Measurements from ENCODE around the gene S100A2.

S100A2 gene

DNA sequence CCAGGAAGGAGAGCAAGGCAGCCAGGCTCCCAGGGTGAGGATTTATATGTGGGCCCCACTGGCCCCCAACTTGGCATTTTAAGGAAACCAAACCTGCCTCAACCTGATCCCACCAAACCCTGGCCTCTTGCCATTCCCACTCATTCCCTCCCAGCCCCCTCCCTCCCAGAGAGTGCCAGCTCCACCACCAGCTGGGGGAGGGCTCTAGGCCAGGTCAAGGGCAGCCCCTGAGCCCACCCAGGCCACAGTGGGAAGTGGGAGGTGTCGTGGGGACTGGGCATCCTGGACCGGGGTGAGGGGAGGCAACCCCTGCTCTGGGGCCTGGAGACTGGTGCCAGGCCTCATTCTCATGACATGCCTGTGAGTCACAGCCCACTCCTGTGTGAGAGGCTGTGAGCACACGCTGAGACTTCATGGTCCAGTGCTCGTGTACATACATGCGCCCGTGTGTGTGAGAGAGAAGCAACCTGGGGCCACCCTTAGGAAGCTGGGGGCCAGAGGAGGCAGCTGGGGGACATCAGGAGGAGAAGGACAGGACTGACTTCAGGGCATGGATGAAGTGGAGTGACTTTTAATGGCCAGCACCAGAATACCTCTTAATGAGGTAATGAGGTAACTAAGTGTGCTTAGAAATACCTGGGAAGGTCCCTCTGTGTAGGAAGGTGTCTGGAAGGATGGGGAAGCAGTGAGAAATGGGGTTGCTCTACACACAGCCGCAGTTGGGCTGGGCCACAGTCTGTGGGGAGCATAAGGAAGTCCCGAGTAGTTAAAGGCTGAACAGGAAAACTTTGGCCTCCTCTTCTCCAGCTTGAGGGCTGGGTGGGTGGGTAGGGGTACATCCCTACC is at the start of gene S100A2:
Gene S100A2 (minus strand): TSS at position 316 of the 846 bp plus-strand sequence. CDS start 1,967 bp downstream, outside the sequence.
- no peak for DNase-seq

DNA sequence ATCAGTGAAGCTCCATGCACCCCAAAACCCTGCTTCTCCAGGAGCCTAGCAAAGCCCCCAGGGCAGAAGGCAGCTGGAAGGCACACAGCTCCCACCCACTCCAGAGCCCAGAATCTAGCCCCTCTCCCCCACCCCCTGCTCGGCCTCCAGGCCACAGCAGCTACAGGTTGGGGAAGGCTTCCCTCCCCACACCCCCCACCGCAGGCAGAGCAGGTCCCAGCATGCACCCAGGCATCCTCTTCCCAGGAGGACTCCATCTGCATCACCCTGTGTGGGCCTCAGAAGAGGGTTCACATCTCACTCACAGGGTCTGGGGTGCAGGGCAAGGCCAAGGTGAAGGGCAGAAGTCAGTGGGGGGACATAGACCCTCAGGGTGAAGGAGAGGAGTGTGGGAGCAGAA is 49.8 kb upstream of the S100A2 start:
- no peak for DNase-seq

DNA sequence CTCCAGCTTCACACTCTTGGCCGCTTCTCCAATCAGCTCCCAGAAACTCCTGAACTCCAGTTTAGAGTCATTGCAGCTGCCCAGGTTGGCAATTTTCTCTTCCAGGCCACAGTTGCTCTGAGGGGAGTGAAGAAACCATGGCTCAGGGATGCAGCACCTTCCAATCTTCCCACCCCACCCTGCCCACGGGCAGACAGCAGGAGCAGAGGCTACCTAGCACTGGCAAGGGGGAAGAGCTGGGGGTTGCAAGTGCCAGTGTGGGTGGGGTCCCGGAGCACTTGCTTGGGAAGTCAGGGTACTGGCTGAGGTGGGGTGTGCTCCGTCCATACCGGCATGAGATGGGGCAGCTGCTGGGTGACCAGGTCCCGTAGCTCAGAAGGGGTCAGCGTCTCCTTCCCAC is 49.3 kb upstream of the S100A2 start:
- DNase-seq = no peak

DNA sequence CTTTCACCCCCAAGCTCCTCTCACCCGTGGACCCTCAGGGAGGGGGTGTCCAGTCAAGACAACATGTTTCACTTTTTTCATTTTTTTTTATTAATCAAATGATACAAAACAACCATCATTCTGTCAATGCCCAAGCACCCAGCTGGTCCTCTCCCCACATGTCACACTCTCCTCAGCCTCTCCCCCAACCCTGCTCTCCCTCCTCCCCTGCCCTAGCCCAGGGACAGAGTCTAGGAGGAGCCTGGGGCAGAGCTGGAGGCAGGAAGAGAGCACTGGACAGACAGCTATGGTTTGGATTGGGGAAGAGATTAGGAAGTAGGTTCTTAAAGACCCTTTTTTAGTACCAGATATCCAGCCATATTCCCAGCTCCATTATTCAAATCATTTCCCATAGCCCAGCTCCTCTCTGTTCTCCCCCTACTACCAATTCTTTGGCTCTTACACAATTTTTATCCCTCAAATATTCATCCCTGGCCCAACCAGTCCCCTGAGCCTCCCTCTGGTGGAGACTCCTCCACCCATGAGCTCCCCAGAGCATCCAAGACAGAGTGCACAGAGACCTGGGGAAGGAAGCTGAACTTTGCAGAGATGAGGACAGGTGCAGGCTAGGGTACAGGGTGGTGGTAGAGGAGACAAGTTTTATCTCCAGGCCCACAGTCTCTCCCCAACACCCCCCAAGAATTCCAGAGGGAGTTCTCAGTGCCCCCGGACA is 48.7 kb upstream of the S100A2 start:
- DNase-seq = no peak

DNA sequence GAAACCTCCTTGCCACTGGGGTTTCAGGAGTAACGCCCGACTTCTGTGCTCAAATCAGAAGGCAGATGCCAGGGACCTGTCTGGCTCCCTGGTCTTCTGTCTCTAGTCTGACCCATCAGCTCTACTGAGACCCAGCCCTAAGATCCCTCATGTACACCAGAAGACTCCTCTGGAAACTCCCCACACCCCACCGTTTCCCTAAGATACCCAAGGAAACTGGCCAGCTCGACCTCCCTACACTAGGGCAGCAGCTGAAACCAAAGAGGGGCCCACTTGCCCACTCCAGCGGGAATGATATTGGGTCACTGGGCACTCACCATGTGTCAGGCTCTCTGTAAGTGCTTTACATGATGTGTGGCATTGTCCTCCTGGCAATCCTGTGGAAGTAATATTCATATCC is 47.8 kb upstream of the S100A2 start:
- no peak for DNase-seq

DNA sequence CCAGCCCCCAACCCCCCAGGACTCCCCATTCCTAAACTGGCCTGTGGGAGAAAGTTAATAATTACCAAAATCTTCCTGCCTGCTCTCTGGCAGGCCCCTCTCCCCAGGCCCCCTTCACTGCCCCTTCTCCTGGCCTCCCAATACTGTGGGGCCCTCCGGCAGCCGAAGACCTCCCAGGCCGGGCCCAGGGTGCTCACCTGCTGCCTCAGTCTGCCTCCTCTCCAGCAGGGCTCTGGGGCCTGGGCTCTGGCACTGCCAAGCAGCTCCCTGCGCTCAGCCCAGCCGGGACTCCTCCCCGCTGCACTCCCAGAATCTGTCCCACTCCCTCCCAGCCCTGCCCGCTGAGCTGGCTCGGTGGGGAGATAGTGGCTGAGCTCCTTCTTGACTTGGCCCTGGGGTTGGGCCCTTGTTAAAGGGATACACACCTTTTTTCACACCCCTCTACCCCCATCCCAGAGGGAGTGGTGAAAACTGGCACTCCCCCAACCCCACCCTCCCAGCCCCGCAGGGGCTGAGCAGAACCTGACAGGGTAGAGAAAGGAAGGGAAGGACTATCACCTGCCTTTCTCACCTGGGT is 47.2 kb upstream of the S100A2 start, which contains the start of gene S100A16:
Gene S100A16 (minus strand): TSS at position 383 of the 577 bp plus-strand sequence. CDS start 4,986 bp downstream, outside the sequence.
- DNase-seq = no peak

DNA sequence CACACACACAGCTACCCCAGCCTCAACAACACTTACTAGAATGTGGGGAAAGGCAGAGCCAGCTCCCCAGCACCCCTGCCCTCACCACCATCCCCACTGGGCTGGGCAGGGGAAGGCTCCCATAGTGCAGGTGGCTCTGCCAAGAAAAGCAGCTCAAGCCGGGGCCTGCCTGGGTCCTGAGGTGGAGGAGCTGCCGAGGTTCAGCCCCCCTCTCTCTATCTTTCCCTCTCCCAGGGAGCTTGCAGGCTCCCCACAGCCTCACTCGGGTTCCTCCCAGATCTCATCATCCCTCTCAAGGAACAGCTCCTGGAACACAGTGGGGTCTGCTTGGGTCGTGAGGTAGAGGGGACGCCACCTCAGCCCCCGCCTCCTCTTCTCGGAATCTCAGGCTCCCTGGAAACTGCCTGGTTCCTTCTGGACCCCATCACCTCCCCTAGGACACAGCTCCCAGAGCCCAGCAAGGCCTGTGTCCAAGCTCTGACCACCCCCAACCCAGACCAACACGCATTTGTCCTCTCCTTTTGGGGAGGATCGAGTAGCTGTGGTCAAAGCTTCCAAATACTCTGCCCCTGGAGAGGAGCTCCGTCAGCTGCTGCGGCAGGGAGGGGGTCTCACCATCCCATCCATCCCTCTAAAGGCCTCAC is 46.6 kb upstream of the S100A2 start:
- no peak for DNase-seq

DNA sequence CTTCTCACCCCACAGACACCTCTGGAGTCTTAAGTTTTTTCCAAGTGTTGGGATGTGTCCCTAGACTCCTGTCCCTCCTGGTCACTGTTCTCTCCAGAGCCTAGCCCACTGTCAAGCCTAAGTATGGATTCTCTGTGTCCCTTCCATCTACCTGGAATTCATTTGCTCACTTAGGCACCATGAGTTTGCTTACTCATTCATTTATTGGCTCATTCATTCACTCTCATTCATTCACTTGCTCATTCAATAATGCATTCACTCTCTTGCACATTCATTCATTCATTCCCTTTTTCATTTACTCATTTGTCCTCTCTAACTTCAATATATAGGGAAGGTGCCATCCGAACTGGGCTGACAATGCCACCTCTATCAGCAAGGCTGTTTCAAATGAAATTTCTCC is 45.7 kb upstream of the S100A2 start:
- DNase-seq = no peak

DNA sequence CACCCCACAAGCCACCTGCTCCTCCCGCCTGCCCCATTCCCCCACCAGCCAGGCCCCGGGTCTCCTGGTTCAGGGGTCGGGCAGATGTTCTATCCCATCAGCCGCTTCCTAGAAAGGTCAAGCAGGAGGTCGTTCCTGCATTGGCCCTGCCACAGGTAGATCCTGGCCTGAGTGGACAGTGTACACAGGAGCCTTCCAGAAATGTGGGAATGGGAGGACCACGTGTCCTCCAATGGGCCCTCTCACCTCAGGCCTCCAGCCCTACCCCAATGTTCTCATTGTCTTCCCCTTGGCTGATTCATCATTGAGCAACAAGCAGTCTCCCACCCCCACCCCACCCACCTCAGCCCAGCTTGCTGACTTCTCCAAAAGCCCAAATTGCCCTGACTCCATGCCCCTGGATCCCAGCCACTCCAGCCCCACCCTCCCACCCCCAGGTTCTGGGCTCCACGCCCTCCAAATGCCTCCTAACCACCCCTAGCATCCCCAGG is 45.2 kb upstream of the S100A2 start:
- no peak for DNase-seq

DNA sequence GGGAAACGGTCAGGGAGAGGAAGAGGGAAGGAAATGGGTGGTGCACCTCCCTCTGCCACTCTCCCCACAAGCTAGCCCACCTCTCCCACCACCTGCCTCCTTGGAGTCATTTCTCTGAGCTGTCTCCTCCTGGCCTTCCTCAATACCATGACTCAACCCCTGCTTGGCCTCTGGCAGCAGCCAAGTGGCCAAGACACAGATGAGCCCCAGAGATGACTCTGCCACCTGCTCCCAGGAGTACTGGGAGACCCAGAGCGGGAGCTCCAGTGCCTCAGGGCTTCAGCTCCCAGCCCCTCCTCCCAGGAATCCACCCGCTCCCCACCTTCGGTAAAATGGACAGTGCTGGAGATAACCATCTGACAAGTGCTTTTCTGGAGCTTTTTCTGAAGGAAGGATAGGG is 44.7 kb upstream of the S100A2 start:
- no peak for DNase-seq

DNA sequence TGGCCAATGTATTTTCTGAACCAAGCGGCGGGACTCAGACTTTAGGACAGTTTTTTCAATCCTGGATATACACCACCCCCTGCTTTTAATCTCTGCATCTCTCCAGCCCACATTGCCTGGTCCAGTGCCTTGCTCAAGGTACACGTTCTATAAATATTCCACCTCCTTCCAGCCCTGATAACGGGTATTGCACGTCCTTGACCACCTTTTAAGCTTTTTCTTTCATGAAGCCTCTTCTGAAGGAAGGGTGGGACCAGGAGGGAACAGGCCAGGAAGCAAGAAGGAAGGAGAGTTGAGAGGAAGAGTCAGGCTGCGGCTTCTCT is 43.9 kb upstream of the S100A2 start:
- no peak for DNase-seq

DNA sequence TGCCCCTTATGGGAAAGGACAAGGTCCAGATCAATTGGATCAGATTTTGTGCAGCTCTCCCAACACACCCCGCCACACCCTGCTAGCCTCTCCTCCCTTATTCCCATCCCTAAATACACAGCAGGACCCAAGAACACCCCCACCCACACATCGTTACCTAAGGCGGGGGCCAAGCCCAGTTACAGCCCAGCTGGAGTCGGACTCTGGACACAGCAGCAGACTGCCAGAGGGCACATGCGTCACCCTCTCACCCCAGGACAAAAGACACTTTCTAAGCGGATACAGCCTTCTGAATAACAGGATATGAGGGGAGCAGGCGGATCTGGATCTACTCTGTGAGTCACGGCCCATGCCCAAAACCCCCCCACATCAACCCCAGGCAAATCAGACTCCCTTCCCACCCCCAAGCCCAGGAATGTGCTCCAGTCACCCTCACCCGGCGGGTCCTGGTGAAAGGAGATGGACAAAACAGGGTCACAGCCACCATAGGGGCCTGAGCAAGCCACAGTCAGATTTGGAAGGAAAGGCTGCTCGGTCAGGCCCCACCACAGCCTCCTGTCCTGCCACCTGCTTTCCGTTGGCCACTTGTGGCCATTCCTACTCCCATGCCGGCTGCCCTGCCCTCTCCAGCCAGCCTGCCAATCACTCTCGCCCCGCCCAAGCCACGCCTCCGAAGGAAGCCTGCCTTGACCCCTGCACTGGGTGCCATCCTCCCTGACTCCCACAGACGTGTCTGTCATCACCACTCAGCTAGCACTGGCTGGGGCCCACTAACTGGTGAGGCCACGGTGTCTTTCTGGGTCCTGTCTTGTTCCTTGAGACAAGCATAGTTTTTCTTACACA is 43.3 kb upstream of the S100A2 start:
- no peak for DNase-seq

DNA sequence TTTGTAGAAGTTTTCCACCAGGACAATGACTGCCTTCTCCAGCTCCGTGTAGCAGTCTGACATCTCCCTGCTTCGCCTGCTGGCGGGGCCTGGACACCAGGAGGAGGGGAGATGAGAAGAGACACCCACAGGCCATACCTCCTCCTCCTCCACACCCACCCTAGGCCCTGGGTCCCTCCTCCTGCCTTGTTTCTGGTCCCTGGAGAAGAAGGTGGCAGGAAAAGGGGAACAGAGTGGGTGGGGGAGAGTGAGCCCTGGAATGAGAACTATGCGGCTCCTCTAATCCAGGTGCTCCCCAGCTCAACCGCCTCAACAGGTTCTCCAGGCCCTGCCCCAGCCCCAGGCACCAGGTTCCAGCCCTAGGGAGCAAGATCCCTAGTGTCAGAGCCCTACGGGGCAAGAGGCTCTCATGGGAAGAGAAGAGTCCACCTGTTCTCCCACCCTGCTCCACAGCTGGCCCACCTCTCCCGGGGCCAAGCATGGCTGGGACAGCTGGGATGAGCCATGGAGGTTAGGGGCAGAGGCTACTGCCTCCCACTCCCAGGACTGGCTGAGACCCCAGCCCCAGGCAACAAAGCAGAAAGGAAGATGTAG is 42.5 kb upstream of the S100A2 start:
- DNase-seq = no peak

DNA sequence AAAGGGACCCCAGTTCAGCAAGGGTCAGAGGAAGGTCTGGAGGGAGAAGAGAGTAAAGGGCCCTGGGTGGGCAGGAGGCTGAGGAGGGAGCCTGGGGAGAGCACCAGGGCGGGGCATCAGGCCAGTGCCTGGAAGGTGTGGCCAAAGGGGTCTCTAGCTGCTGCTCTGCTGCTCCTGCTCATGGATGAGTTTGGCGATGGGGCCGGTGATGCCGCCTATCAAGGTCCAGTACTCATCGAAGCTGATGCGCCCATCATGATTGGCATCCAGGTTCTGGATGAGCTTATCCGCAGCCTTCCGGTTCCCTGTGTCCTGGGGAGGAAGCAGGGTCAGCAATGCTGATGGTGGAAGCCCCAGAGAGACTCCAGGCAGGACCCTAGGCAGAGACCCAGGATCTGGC is 41.7 kb upstream of the S100A2 start:
- DNase-seq = no peak

DNA sequence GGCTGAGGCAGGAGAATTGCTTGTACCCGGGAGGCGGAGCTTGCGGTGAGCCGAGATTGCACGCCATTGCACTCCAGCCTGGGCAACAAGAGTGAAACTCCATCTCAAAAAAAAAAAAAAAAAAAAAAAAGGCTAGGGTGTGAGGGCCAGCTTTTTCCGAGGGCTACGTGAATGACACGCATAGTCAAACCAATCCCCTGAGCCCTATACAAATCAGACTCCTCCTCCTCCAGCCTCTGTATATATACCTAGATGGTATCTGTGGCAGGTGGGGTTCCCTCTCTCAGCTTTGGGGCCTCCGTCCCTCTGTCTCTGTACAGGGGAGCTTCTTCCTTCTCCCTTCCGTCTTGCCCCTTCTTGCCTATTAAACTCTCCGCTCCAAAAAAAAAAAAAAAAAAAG is 40.5 kb upstream of the S100A2 start:
- DNase-seq = no peak

DNA sequence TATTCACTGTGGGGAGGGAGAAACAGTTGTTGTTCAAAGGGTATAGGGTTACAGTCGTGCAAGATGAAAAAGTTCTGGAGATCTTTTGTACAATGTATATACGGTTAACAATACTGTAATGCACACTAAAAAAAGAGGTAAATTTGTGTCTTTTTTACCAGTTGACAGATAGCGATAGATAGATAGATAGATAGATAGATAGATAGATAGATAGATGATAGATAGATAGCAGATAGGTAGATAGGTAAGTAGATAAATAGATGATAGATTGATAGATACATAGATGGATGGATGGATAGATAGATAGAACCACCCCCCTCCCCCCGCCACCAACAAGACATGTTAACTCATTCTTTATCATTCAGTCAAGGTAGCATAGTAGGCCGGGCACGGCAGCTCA is 37.1 kb upstream of the S100A2 start:
- no peak for DNase-seq

DNA sequence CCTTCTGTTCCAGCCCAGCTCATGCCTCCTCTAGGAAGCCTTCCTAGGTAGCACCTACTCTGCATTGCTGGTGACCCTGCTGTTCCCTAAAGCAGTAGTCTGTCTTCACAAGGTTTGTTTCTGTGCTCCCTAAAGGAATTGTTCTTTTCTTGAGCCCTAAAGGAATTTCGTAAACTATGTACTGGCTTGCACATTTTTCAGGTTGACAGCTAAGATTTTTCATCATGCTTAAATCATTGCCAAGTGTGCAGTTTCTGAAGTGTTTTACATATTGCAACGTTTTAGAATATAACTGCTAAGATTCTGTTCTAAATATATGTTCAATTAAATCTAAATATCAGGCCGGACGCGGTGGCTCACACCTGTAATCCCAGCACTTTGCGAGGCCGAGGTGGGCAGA is 34.2 kb upstream of the S100A2 start:
- DNase-seq = no peak

DNA sequence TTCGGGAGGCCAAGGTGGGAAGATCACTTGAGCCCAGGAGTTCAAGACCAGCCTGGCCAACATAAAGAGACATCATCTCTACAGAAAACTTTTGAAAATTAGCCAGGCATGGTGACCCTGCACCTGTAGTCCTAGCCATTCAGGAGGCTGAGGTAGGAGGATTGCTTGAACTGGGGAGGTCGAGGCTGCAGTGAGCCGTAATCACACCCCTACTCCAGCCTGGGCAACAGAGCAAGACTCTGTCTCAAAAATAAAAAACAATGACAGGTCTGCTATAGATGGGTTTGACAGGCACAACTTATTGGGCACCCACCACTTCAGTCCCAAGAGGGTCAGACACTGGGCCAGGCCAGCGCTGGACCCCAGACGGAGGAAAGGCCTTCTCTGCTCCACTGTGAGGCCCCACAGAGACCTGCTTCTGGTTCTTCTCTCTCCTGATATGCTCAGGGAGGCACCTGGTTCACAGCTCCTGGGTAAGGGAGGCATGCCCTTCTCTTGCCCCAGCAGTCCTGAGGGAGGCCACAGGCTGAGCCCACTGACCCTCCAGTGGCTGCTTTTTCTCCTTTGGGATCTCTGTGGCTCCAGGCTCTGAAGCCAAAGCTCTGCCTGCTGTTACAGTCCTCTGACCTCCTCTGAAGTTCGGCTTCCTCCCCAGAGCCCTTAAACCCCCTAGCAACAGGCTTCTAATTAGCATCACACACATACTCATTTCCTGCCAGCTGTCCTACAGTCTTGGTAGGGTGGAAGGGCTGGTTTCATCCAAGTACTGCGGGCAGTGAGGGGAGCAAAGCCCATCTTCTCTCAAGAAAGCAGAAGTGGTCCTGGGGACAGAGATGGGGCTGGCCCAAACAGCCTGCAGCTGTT is 32.9 kb upstream of the S100A2 start:
- no peak for DNase-seq

DNA sequence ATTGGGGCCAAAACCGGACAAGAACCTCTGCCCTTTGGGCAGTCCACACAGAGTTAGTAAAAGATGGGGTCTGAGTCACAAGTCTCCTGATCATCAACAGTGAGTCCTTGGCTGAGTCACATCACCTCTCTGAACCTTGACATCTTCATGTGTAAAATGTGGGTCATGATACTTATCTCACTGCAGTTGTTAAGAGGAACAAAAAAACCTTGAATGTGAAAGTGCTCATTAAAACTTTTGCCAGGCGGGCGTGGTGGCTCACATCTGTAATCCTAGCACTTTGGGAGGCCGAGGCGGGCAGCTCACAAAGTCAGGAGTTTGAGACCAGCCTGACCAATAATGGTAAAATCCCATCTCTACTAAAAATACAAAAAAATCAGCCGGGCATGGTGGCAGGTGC is 31.6 kb upstream of the S100A2 start:
- no peak for DNase-seq

DNA sequence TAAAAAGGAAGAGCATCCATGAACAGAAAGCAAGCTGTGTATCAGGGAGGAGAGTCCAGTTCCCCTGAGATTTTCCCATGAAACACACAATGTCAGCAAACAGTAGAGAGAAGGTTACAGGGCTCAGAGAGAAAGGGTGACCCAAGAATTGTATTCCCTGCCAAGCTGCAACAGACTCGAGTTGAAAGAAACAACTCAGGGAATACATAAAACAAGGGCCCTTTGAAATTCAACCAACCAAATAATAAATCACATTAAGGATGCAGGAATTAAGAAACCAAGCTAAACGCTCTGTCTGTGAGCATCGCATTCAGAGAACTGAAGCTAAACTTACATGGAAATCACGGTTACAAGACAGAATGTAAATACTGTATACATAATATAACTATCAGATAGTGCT is 27.1 kb upstream of the S100A2 start:
- no peak for DNase-seq

DNA sequence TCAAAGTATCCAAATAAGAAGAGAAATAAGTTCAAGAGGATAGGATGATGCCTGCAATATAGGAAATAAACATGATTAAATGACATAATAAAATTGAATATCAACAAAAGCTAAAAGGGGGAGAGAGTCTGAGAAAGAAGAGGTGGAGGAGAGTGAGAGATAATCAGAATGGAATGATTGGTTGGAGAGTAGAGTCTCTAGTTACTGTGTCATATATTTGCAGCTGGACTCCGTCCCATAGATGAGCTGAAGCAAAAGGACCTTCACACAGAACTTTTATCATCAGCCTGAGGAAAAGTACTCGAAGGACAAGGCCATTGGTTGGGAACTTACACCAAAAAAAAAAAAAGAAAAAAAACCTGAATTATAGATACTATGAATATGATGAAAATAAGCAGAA is 22.8 kb upstream of the S100A2 start:
- DNase-seq = no peak

Data from NCI-H748 treated with DMSO at 0.1 percent for 48 hours (cell line).